Measurements from ENCODE around the gene GAS2L3. TPM values are rescaled to one million over a fixed set of nuclear protein-coding genes. Genes with fewer than 3 reads are reported as not detected.
"Not testable (repeated sequence)": the region's sequence is repeated elsewhere in the genome, so short reads cannot be mapped to it uniquely, and the experiment has no call there.

The GAS2L3 gene
- 10.0 TPM for total RNA-seq
- long read RNA-seq, transcript GAS2L3-201 (9 exons, 2,218 nt): major isoform, 5 of 6 reads
- long read RNA-seq, partial matches to known transcripts: 0 of 6 reads
- long read RNA-seq, other reads (novel, unspliced or antisense): 1 of 6 reads

- peak; percentile 97 for DNase-seq (ENCODE audit: low spot score)
Observed at GRCh38 chr12:100573292-100574186, at the start of gene GAS2L3. Gene GAS2L3 (plus strand): TSS chr12:100573684. CDS start chr12:100594905, 21,221 bp downstream.

GRCh38 chr12:100528034-100528433 lies 45.5 kb upstream of the GAS2L3 start:
- DNase-seq (ENCODE audit: low spot score): no peak

DNA sequence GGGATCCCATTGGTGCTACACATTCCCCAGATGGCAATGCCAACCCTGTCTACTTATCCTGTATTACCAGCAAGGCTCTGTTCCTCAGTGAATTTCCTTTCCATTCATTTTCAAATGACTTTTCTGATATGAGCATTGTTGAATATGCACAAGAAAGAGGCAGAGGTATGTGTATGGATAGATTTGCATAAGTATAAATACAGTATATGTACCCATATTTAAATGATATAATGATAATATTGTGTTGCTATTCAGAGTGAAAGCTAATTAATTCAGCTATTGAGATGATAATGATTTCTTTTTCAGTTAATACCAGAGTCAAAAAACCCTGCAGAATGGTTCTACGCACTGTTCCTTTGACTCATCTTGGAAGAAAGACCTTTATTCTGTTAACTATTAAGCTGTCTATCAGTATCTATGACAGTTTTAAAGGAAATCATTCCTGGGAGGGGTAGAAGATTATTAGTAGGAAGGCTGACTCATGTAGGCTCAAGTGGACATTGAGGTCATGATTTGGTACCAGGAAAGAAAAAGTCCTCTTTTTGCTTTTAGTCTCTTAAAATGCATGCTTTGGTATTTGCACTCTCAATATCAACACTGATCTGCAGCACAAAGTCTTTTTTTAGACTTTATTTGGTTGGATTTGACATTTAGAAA lies 44.9 kb upstream of the GAS2L3 start:
- DNase-seq (ENCODE audit: low spot score): no peak

DNA sequence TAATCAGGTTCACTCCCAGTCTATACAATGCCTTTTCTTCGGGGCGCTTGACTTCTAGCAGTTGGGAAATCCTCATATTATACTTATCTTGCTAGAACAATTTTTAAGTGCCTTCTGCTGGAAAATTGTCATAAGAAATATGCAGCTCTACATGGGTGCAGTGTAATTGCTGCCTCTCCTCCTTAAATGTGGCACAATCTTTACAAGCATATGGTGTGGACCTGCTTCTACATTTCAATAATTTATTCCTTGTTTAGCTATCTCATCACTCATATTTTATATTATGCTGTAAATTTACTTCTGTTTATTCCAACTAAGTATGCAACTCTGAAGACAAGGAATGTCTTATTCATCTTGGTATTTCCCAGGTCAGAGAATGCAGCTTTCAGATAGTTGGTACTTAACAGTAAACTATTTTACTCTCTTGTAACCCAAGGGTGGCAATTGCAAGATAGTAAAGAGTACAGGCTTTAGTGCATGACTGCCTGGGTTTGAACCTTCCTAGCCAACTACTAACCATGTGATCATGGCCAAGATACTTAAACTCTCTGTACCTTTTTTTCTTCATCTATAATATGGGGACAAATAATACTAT lies 43.6 kb upstream of the GAS2L3 start:
- DNase-seq (ENCODE audit: low spot score): no peak

DNA sequence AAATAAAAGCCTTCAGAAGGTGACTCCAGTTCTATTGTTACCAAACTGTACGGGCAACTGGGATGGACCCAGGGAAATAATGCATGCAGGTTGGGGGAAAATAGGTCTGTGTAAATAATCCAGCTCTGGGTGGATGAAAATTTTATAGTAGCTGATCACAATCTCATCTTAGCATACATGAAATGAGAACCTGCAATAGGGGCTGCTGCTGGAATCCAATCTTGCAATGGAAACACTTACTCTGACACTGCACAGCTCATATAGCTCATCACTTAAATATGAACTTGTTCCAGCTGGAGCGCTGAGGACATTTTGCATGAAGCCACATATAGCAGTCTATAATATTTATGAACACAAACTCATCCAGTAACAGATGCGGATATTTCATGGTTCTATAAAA lies 40.1 kb upstream of the GAS2L3 start:
- no peak for DNase-seq (ENCODE audit: low spot score)

DNA sequence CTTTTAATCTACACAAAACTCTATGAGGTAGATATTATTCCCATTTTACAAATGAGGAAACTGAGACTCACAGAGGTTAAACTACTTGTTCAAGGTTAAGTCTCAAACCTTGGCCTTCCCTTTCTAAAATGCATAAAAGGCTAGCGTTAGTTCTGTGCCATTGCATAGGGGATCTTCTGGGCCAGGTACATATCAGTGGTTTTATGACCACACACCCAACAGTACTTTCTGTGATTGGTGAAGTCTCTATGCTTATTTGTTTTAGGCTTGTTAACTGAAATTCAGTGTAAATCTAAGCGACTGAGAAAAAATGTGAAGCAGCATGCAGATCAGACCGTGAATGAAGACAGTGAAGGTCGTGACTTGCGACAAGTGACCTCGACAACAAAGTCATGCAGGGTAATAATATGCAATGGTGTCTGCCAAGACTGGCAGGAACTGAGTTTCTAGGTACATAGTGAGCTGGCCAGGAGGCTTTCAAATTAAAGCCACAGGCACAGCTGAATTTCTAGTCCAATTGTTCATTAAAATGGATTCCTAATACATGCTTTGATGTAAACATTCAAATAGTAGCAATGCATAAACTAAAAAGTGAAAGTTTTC lies 38.8 kb upstream of the GAS2L3 start:
- DNase-seq (ENCODE audit: low spot score): no peak

DNA sequence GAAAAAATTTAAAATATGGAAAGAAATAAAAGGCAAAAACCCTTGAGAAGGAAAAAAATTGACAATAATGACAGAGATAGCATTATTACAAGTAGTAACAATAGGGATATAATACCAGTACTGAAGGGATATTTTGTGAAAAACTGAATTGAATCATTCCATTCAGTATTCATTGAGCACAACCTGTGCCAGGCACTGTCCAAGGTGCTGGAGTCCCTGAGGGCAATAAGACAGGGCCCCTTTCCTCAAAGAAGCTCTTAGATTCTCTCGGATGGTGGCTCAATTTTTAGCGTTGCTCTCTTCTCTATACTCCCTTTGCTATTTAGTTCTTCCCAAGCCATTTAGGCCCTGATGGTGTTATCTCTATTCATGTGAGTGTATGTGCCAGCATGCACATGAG lies 34.3 kb upstream of the GAS2L3 start:
- DNase-seq (ENCODE audit: low spot score): no peak

DNA sequence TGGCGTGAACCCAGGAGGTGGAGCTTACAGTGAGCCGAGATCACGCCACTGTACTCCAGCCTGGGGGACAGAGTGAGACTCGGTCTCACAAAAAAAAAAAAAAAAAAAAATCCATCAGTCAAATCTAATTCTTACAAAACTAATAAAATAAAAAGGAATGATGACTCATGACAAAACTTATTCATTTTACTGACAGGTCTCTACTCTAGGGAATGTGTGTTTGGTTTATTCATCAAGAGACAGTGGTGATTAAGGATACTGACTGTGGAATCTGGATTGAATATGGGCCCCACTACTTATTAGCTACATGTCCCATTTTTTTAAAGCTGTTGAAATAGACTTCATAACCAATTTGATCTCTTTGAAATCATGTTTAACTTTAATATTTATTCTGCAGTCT lies 29.3 kb upstream of the GAS2L3 start:
- DNase-seq (ENCODE audit: low spot score): no peak

DNA sequence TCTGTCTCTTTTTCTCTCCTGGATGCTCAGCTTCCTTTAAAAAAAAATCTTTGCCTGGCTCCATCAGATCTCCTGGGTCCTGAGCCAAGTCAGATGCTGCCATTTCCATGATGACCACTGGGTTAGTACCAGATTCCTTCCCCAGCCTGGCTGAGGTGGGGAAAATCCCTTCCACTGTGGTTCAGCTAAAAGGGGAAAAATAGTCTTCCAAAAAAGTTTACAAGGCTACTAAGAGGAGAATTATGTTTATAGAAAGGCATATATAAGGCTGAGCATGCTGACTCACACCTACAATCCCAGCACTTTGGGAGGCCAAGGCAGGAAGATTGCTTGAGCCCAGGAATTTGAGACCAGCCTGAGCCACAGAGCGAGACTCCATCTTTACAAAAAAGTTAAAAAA lies 28.4 kb upstream of the GAS2L3 start:
- no peak for DNase-seq (ENCODE audit: low spot score)

- no peak for DNase-seq (ENCODE audit: low spot score)
Observed at GRCh38 chr12:100553936-100554335, 19.5 kb upstream of the GAS2L3 start.

DNA sequence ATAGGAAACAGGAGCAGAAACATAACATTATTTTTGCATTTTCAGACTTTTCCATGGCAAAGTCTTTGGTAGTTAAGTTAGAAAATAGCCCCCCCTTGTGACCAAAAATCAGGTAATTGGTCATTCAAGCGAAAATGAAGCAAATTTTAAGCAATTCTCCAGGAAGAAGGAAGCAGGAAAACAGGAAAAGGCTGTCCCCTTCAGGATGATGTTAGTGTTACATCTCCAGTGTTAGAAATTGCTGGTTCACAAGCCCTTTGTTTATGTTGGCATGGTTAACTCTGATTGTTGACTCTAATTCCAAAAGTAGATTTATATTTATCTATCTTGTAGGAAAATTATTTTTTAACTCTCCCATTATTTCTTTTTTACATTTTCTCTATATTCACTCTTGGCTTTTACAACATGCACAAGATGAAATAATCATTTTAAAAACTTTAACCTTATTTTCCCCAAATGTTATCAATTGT lies 18.8 kb upstream of the GAS2L3 start:
- DNase-seq (ENCODE audit: low spot score): no peak

- no peak for DNase-seq (ENCODE audit: low spot score)
Observed at GRCh38 chr12:100555722-100556121, 17.8 kb upstream of the GAS2L3 start.

DNA sequence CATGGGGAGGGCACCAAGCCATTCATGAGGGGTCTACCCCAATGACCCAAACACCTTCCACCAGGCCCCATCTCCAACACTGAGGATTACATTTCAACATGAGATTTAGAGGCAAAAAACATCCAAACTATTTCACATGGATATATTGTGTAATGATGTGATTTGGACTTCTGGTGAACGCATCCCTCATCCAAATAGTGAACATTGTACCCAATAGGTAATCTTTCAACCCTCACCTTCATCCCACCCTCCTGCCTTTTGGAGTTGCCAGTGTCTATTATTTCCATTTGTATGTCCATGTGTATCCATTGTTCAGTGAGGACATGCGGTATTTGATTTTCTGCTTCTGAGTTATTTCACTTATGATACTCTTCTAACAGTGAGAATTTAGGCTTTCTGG lies 16.1 kb upstream of the GAS2L3 start:
- no peak for DNase-seq (ENCODE audit: low spot score)

DNA sequence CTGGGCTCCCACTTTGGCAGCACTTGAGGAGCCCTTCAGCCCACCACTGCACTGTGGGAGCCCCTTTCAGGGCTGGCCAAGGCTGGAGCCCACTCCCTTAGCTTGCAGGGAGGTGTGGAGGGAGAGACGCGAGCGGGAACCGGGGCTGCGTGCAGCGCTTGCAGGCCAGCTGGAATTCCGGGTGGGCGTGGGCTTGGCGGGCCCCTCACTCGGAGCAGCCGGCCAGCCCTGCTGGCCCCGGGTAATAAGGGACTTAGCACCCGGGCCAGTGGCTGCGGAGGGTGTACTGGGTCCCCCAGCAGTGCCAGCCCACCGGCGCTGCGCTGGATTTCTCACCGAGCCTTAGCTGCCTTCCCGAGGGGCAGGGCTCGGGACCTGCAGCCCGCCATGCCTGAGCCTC lies 14.2 kb upstream of the GAS2L3 start:
- DNase-seq (ENCODE audit: low spot score): not testable (repeated sequence)

GRCh38 chr12:100564090-100564489 lies 9.4 kb upstream of the GAS2L3 start:
- no peak for DNase-seq (ENCODE audit: low spot score)

- DNase-seq (ENCODE audit: low spot score): no peak
Observed at GRCh38 chr12:100564905-100565467, 8.5 kb upstream of the GAS2L3 start.

DNA sequence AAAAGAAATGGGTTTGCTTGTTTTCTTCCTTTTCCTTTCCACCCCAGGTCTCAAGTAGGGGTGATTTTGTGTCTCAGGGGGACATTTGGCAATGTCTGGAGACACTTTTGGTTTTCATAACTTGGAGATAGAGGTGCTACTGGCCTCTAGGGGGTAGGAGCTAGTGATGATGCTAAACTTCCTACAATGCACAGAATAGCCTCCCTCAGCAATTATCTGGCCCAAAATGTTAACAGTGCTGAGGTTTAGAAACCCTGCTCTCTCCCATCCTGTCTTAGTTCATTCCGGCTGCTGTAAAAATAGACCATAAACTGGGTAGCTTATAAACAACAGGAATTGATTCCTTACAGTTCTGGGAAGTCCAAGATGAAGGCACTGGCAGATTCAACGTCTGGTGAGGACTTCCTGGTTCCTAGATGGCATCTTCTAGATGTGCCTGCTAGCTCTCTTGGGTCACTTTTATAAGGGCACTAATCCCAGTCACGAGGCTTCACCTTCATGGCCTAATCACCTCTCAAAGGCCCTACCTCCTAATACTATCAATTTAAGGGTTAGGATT lies 7.4 kb upstream of the GAS2L3 start:
- no peak for DNase-seq (ENCODE audit: low spot score)

- no peak for DNase-seq (ENCODE audit: low spot score)
Observed at GRCh38 chr12:100566887-100567637, 6.4 kb upstream of the GAS2L3 start.

DNA sequence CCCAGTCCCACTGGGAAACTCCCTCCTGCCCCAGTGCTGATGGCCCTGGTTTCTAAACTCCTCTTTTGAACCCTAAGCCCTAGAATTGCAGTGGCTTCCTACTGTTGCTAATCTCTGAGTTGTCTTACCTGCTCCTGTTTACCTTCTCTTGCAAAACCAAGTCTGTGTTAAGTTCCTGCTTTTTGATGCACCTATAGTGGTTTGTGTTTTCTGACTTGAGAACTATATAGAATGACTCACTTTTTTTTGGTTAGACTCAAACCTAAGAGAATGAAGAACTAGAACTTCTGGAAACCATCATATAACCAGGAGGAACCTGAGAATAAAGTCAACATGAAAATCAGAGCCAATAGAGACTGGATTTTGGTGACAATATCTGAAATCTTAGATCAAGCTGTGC lies 5.5 kb upstream of the GAS2L3 start:
- no peak for DNase-seq (ENCODE audit: low spot score)

- no peak for DNase-seq (ENCODE audit: low spot score)
Observed at GRCh38 chr12:100572184-100572583, 1.3 kb upstream of the GAS2L3 start.

Data from mesenteric fat pad (tissue), 1 donor.